Right atrium auricular region (tissue), 2 donors: ENCODE data around the gene M1AP. TPM values are rescaled to one million over a fixed set of nuclear protein-coding genes. Genes with fewer than 3 reads are reported as not detected.

Experiments used
- DNase-seq: peaks from one replicate; pipeline ENCODE4 v3.0.0-alpha.2; 2019; ENCODE audit warnings: low spot score
- H3K27ac ChIP-seq, 2 donors: fragments of 200-600 bp; sonication (generic); 1 replicate in 1 of 2; 2 replicates in 1 of 2; pipeline ENCODE4 v1.5.1; 2016 to 2019
- H3K27me3 ChIP-seq, 2 donors: fragments of 200-600 bp; sonication (generic); one replicate each; pipeline versions ENCODE4 v1.5.1 to v1.6.0; 2017 to 2019
- H3K36me3 ChIP-seq: fragments of 200-600 bp; sonication (generic); one replicate; pipeline ENCODE4 v1.5.1; 2016
- H3K4me1 ChIP-seq, 2 donors: fragments of 200-600 bp; sonication (generic); one replicate each; pipeline versions ENCODE4 v1.5.1 to v1.6.0; 2017 to 2019
- H3K4me3 ChIP-seq, 2 donors: fragments of 200-600 bp; sonication (generic); 1 replicate in 1 of 2; 2 replicates in 1 of 2; pipeline ENCODE4 v1.5.1; 2017 to 2019; ENCODE audit warnings: mild to moderate bottlenecking in 1 of 2, moderate library complexity in 1 of 2
- H3K9me3 ChIP-seq, 2 donors: fragments of 200-600 bp; sonication (generic); one replicate each; pipeline ENCODE4 v1.5.1; 2019
- total RNA-seq, 2 donors: library from RNA; depleted of rRNA; stranded (reverse); fragments of >200 nt; gene quantifications; one replicate each; pipeline ENCODE4 v1.1.0, GENCODE V29; 2016
- TF ChIP-seq, protein P1 (sequence below), 2 donors: fragments of 200-600 bp; sonication (generic); IDR thresholded peaks; one replicate each; pipeline ENCODE4 v1.5.1; 2019; ENCODE audit warnings: antibody characterized with exemption in 2 of 2

M1AP gene
- total RNA-seq, 2 donors from 2014 or later = 10.3 TPM; not detected in 1

DNA sequence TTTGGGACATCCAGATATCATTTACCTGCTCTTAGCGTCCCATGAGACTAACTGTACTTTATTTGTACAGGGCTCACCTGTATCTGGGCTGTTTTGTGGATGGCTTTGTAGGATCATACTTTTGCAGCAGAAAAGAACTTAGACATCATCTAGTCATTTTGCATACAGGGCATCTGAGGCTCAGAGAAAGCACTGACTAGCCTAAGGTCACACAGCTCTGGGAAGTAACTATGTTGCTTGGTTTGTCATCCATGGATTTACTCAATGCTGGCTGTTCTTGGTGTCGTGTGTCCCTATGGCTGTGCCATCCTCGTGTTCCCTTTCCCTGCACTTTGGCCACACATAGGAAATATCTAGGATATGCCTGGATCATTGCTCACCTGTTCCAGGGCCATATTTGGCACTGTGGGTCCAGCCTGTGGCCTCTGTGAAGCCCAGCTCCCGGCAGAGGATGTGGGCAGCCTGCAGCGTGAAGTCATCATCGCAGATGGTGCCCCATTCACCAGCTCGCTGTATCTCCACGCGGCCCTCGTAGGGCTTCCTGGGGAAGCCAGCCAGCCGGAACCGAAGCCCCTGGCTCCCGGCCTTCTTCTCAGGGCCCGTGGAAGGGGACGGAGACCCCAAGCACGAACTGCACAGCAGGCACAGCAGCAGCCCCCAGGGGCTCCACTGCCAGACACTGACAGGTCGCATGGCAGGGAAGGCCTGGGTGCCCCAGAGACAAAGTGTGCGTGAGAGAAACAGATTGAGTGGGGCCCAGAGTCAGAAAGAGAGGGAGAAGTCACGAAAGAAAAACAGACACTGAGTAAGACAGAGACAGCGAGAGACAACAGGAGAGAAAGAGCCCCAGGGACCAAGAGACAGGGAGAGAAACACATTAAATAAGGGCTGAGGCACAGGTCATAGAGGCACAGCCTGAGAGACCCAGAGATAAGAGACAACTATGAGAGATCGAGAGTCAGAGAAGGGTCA is 95.9 kb downstream of the M1AP start:
- H3K4me3 ChIP-seq = peak overlapping the region; percentile 68 to 71
- no peaks in the 10 kb centered on the region for H3K9me3 ChIP-seq
- peaks cover 0 to 34% of the 10 kb centered on the region in 2 donors for H3K4me1 ChIP-seq
- TF ChIP-seq, protein P1, sequence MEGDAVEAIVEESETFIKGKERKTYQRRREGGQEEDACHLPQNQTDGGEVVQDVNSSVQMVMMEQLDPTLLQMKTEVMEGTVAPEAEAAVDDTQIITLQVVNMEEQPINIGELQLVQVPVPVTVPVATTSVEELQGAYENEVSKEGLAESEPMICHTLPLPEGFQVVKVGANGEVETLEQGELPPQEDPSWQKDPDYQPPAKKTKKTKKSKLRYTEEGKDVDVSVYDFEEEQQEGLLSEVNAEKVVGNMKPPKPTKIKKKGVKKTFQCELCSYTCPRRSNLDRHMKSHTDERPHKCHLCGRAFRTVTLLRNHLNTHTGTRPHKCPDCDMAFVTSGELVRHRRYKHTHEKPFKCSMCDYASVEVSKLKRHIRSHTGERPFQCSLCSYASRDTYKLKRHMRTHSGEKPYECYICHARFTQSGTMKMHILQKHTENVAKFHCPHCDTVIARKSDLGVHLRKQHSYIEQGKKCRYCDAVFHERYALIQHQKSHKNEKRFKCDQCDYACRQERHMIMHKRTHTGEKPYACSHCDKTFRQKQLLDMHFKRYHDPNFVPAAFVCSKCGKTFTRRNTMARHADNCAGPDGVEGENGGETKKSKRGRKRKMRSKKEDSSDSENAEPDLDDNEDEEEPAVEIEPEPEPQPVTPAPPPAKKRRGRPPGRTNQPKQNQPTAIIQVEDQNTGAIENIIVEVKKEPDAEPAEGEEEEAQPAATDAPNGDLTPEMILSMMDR (IDR thresholded peaks at IDR 0.05) = no peak
- H3K36me3 ChIP-seq = no peaks in the 10 kb centered on the region
- no peaks in the 10 kb centered on the region for H3K27me3 ChIP-seq
- H3K27ac ChIP-seq = no peak overlapping the region
- DNase-seq = no peak

DNA sequence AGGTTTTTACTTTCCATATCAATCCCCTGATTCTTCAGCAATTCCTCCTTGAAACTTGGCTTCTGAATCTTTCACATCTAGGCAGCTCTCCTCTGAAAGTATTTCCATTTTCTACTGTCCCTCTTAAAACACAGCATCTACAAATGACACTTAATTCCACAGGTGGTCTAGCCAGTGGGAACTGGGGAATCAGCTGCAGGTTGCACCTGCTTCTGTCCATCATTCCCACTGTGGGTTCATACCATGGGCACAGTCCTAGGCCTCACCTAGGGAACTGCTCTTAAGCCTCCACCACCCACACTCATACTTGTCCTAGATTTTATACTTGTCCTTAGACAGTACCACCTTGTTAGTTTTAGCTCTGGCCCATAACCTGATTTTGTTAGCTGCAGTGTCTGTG is 96.6 kb downstream of the M1AP start:
- Histone ChIP-seq H3K4me1 (peaks cover 0 to 34% of the 10 kb centered on the region in 2 donors), H3K27me3 (no peaks in the 10 kb centered on the region), H3K36me3 (no peaks in the 10 kb centered on the region), H3K27ac (no peak overlapping the region), H3K9me3 (no peaks in the 10 kb centered on the region), H3K4me3 (no peak overlapping the region)
- TF ChIP-seq, protein P1 (IDR thresholded peaks at IDR 0.05) = no peak
- no peak for DNase-seq

DNA sequence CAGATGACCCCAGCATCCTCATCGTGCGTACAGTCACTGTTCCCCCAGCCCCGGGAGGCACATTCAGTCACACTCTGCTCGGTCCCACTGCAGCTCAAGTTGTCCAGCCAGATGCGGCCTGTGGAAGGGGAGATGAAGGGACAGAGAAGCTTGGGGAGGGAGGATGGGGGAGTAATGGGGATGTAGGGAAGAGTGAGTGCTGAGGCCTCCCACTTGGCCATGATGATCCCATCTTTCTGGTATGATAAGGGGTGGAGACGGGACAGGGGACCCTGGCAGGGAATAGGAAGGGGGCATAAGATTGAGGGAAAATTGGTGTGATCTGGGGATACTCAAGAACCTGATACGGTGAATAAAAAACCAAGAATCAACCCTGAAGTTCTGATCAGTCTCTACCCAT is 97.9 kb downstream of the M1AP start:
- H3K27me3 ChIP-seq = no peaks in the 10 kb centered on the region
- no peaks in the 10 kb centered on the region for H3K36me3 ChIP-seq
- TF ChIP-seq, protein P1 (IDR thresholded peaks at IDR 0.05) = no peak
- no peak for DNase-seq
- H3K9me3 ChIP-seq = no peaks in the 10 kb centered on the region
- no peak overlapping the region for H3K4me3 ChIP-seq
- H3K4me1 ChIP-seq = peaks cover 0 to 30% of the 10 kb centered on the region in 2 donors
- no peak overlapping the region for H3K27ac ChIP-seq

DNA sequence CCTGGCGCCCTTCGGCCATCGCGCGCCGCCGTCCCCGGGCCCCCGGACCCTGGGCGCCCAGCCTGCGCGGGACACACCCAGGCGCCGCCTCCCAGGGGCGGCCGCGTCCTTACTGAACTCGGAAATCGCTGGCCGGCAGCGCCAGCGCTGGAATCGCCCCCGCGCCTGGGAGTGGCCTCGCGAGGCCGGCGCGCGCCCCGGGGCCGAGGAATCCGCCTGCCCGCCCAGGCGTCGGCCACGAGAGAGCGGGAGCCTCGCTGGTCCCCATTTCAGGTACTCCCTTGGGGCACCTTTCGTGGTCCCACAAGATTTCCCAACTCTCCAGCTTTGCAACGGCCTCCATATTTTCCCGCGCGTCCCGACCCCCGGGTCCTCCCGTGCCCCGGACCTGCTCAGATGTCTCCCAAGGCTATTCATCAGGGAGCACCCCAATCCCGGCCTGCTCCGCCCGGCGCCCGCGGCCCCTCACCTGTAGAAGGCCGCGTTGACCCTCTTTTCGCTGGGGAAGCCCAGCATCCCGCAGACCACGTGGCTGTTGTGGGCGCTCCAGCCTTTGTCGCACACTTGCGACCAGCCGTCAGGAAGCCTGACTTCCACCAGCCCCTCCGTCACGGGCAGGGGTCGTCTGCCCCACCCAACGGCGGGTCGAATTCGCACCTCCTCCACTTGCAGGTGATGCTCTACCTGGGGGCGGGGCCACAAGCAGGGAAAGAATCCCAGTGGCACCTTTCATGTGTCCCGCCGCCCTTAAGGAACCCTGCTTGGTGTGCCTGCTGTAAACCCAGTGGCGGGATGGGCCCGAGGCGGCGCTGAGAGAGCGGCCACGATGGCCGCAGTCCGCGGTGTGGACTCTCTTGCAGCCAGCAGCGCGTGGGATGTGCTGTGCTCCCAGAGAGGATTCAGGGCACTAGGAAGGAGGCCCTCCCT is 99.0 kb downstream of the M1AP start:
- H3K27ac ChIP-seq = peak overlapping the region; percentile 72 to 76
- peaks cover 0 to 27% of the 10 kb centered on the region in 2 donors for H3K4me1 ChIP-seq
- no peaks in the 10 kb centered on the region for H3K27me3 ChIP-seq
- H3K36me3 ChIP-seq = no peaks in the 10 kb centered on the region
- H3K4me3 ChIP-seq = peak overlapping the region; percentile 31 to 64
- TF ChIP-seq, protein P1 (IDR thresholded peaks at IDR 0.05) = peak in 1 of 2 donors; percentile 24
- peak; percentile 78 for DNase-seq
- no peaks in the 10 kb centered on the region for H3K9me3 ChIP-seq

DNA sequence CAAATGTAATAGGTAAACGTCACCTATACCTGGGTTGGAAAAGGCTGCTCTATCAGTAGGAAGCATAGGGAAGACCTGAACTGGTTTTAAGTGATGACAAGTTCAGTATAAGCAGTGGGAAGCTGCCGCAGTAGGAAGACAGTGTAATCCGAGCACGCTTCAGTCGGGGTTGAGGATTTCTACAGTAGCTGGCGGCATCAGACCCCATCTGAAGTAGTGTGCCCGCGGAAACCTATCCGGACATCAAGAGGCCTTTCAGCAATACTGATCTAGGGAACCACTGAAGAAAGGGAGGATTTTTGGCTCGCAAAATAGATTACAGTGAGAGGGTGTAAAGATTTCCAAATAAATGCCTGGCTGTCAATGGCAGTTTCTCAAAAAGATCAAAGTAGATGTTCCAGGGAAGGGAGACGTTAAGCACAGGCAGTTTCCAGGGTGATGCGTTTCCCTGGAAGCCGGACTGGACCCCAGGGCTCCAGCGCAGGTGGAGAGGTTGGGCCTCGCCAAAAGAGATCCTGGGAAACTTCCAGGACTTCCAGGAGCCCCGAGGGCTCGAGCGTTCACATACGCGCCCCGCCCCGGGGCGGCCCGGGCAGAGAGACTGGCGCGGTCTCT is 99.7 kb downstream of the M1AP start:
- TF ChIP-seq, protein P1 (IDR thresholded peaks at IDR 0.05) = no peak
- Histone ChIP-seq H3K27ac (peak overlapping the region; percentile 72 to 76), H3K4me3 (peak overlapping the region; percentile 31 to 64), H3K4me1 (peaks cover 0 to 23% of the 10 kb centered on the region in 2 donors), H3K9me3 (no peaks in the 10 kb centered on the region), H3K36me3 (no peaks in the 10 kb centered on the region), H3K27me3 (no peaks in the 10 kb centered on the region)
- no peak for DNase-seq
